Neural progenitor cell (in vitro differentiated cells): ENCODE results near the gene ZNF628.

ENCODE experiments used
- CTCF ChIP-seq: fragments of 200-600 bp; sonication (generic); IDR thresholded peaks from 2 replicates; pipeline ENCODE4 v1.5.1; 2017; ENCODE audit warnings: antibody characterized with exemption, mild to moderate bottlenecking
- EZH2phosphoT487 ChIP-seq: fragments of 200-600 bp; sonication (generic); IDR thresholded peaks from 2 replicates; pipeline ENCODE4 v1.6.1; 2017; ENCODE audit warnings: antibody characterized with exemption

- TF ChIP-seq CTCF (no peak), EZH2phosphoT487 (no peak)
Observed at GRCh38 chr19:55529636-55530234, 53.3 kb downstream of the ZNF628 start.
